Activated CD4-positive, alpha-beta T cell treated with anti-CD3 and anti-CD28 coated beads for 1 hour (primary cell): Measurements from ENCODE around the gene GGCX.
A peak's percentile ranks its signal among the peaks of the same experiment; 100 is the strongest.
"Not testable (repeated sequence)": the region's sequence is repeated elsewhere in the genome, so short reads cannot be mapped to it uniquely, and the experiment has no call there.

Experiments
- DNase-seq: peaks from one replicate; pipeline ENCODE4 v3.0.0-alpha.2; 2020

The GGCX gene

DNA sequence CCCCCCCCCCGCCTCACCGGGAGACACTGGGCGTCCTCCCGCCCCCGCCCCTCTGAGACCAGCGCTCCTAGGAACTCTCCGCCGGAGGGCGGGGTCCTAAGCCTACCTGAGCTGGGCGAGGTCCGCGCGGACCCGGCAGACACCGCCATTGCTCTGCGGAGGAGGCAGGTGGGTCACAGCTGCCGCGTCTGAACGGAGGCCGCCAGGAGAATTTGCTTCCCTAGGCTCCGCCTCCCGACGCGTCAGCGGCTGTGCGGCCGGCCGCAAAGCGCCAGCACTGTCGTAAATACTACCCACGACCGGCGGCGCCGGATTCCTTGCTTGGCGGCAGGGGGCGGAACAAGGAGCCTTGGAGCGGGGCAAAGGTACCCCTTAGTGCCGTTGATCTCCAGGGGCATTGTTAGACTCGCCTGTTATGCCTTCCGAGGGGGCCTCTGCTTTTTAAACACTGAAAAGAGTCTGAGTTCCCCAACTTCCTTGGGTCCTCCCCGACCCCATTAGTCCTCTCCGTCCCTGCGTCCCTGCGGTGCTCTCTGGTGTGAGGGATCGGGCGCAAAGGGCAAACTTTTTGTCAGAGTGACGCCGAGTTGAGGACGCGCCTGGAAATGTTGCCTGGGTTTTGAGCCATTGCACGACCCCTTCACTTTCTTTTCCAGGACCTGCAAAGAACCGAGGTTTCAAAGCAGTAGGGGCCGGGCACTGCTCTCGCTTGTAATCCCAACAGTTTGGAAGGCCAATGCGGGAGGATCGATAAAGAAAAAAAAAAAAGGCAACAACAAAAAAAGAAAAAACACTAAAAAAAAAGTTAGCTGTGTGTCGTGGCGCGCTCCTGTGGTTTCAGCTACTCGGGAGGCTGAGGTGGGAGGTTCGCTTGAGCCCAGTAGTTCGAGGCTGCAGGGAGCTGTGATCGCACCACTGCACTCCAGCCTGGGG lies at the start of gene GGCX:
GGCX (minus strand) TSS at position 214 of the 933 bp plus-strand sequence; CDS start at position 149, 65 bp downstream.
- DNase-seq = peak; percentile 92

DNA sequence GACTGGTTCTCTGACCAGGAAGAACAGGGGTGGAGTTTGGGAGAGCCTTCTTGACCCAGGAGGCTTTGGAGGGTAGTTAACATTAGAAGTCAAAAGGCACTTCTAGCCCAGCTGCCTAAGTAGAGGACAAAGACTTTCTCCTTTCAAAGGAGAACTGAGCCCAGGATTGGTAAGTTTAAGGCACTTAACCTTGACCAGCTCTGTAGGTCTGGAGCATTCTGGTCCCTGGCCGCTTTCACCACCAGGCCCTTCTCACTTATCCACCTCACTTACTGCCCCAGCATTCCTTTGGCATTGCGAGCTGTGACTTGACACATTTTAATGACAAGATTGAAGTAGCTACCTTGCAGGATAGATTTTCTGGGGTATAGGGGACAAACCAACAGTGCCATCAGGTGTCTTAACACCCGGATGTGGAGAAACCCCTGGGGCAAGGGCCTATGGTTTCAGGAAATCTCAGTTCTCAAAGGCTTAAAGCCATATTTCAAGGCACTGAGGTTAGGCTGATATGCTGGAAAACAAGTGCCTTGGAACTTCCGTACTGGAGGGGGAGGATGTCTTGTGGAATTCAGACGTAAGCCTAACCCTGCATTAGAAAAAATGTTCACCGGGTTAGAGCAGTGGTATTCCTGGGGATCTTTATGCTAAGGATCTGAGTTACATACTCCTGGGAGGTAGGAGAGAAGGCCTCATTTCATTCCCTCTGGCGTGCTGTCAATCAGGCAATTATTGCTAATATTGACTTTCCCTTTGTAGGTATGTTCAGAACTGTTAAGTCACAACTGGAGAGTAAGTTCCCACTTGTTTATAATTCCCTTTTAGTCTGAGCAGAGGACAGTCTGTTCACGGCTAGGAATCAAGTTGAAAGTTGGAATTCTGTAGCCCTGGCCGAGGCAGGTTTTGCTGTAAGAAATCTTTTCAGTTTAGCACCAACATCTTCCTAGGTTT lies 46.2 kb upstream of the GGCX start:
- DNase-seq = no peak

DNA sequence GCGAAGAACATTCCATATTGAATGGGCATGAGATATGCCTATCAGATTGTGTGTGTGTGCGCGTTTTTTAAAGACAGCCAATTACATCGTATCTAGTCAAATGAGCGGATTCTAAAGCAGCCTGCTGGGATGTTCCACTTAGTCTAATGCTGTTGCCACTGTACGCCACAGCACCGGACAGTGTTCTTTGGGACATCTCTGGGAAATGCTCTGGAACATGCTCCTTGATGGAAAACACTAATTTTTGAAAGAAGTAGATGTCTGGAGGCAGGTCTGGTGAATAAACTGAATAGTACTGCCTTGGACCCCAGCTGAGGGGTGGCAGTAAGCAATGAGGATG lies 44.8 kb upstream of the GGCX start:
- DNase-seq = no peak

DNA sequence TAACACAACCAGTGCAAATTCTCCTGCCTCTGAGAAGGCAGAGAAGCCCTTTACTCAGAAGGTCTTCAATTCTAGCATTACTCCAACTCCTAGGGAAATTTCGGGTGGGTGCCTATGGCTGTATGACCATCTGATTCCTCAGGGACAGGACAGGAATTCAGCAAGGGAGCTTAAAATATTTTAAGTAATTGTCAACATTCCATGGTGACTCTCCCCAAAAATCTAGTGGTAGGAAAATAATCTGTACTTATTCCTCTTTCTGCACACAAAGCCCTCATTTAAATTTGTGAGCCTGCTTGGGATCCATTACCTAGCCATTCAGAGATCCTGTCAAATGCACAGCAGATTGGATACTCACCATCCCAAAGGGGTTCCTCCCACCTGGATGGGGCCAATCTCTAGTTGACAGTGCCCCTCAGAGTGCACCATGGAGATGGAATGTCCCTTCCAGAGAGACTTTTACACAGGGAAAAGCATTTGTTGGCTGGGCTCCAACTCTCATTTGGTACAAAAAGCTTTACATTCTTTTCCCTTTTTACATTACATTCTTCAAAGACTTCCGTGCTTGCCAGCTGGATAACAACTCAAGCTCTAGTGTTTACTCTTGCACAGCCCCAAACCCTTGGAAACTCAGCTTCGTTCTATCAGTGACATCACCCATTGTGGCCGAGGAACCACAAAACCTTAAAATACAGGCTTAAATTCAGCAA lies 44.3 kb upstream of the GGCX start:
- no peak for DNase-seq

DNA sequence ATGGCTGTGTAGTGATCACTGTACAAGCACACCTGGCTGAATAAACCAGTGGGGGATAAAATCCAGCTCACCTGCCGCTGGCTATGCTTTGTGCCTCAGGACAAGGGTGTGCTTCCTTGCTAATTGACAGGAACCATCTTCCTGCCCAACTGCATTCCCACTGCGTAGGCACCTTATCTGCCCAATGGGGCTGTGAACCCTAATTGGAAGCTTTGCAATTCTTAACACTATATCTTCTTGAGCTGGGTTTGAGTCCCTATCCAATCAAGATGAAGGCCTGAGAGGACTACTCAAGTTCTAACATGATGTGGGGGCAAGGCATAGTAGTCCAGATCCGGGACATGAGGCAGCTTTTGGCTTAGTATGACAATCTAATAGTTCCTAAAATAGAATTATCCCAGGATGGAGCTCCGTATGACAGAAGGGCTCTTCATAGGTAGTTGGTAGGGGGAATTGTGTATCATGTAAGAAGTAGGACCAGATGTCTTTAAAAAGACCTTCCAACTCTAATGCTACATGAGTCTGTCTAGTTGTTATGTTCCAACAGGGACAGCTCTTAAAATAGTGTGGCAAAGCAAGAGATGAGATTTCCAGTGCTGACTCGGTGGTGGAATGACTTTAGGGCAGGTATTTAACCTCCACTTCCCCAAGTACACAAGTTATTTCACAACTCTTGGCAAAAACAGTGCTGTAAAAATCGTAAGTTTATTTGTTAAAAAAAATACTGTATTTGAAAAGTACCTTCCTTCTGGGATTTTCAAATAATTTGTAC lies 43.5 kb upstream of the GGCX start:
- DNase-seq = no peak

DNA sequence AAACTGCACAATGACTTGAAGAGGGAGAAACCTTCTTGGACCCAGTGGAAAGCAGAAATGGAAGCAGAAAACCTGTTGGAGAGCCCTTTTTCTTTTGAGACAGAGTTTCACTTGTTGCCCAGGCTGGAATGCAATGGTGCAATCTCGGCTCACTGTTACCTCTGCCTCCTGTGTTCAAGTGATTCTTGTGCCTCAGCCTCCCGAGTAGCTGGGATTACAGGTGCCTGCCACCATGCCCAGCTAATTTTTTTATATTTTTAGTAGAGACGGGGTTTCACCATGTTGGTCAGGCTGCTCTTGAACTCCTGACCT lies 42.8 kb upstream of the GGCX start:
- DNase-seq = not testable (repeated sequence)

DNA sequence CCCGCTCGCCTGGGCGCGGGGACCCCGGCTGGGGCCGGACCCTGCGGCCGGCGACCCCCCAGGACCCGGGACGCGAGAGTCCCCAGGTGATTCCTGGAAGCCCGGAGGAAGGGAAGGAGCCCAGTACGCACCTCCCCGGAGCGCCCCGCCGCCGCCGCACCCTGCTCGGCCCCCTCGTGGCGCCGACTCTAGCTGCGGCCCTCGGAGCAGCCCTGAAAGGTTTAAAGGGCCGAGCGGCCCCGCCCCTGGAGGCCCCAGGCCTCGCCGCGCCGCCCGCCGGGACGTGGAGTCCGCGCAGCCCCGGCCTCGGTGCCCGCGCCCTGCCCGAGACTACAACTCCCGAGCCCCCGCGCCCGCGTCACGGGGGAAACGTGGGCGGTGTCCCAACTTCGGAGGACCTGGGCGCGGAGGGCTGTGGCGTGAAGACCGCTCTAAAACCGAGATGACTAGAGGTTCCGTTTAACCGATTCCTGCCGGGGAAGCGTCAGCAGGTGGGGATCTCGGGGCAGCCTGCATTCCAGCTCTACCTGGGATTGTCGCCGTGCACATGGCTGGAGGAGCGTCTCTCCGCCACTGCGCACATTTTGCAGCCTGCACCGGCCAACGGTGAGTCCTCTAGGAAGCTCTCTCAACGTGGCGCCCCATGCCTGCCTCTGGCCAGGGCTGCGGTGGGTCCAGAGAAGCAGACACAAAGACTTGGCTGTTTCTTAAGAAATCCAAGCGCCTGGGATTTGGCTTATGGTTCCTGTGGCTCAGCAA lies 41.4 kb upstream of the GGCX start, which contains the start of gene TMEM150A:
TMEM150A (minus strand) TSS at position 223 of the 759 bp plus-strand sequence. CDS start 750 bp downstream, outside the sequence.
- peak; percentile 79 for DNase-seq

DNA sequence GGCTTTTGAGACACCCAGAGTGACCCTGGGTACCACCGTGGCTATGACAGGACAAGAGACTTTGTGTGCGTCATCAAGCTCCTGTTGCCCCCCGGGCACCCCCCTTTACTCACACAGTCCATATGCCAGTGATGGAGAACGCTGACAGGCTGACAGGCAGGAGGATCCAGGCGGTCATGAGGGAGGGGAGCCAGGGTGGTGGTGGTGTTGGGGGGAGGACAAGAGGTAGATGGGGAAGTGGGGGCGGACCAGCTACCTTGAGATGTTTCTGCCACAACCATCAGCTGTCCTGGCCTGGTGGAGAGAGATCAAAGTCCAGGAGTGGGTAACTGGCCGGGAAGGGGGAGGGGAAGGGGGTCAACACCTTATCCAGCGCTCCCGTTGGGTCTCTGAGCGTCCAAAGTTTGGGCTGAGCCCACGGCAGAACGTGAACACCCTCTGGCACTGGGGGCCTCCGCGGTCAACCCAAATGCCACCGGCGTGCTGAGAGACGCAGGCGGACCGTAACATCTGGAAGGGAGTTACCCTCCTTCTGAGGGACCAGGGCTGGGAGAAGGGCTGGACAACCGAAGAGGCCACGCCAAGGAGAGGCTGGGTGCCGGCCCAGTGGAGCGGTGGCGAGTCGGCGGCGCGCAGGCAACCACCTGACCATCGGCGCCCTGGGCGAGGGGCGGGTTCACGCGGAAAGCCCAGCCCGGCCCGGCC lies 40.6 kb upstream of the GGCX start:
- no peak for DNase-seq

DNA sequence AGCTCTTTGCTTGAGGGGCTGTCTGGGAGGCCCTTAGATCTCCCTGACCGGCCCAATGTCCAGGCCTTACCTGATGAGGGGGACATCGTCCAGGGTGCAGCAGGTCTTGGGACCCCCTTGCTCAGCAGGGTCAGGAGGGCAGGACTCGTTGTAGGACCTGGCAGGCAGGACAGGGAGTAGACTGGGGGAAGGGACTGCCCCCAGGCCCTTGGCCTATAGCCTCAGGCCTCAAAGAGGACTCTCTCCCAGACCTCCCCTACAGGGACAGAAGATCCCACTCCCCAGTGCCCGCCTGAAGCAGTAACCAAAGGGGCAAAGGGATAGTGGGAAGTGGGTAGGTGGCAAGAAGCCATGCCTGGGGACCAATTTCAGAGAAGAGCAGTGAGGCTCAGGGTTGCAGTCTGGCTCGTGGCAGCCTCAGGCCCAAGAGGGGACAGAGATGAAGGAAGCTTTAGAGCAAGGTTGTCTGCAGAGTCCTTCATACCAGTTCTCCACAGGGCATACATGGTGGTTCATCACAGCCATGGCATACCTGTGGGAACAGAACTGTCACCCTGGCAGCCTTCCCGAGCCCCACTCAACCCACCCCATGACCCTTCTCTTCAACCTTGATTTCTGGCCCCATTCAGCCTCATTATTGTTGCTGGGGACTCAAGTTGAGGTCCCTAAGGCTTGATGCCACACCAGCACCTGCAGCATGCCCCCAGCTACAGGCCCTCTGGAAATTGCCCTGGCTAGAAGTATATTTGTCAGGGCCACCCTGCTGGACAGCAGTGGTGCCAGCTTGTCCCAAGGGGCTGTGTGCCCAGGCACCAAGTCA lies 39.9 kb upstream of the GGCX start:
- no peak for DNase-seq

DNA sequence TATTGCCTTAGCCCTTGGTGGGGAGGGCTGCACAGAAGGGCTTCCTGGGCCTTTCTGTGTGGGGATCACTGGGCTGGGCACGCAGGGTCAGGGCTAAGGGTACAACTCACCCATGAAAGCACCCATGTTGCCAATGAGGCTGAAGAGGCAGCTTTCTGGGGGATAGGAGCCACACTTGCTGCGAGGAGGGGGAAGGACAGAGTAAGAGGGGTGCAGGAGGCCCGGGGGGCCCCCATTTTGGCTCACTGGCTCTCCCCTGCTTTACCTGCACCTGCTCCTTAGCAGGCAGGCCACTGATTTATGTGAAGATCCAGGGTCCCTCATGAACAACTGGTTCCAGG lies 38.9 kb upstream of the GGCX start:
- no peak for DNase-seq

DNA sequence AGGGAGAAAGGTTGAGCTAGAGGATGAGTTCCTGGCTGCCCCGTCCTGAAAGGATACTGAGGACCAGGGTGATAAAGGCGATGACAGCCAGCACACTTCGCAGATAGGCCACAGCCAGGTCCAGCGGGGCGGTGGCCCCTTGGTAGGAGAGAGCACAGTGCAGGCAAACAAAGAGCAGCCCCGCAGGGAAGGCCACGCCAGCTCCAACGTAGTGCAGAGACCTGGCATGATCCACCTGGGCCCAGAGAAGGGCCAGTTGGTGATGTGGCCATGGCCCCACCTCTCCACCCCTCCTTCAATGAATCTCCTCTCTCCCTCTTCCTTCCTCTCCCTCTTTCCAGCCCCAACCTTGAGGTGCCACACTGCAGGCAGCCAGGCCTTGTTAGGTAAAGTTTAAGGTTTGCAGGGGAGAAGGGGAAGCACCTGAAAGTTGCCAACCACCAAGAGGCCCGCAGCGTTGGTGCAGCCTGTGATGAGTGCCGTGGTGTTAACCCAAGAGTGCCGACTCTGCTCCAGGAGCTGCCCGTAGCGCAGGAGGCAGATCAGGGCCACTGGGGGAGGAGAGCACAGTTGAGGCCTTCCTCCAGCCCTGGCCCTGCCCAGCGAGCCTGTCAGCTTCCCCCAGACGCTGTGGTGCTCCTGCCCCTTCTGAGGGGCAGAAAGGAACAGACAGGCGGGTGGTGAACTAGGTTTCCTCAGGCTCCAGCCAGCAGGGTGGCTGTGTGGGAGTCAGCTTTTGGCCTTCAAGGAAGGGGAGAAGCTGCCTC lies 38.4 kb upstream of the GGCX start:
- no peak for DNase-seq

DNA sequence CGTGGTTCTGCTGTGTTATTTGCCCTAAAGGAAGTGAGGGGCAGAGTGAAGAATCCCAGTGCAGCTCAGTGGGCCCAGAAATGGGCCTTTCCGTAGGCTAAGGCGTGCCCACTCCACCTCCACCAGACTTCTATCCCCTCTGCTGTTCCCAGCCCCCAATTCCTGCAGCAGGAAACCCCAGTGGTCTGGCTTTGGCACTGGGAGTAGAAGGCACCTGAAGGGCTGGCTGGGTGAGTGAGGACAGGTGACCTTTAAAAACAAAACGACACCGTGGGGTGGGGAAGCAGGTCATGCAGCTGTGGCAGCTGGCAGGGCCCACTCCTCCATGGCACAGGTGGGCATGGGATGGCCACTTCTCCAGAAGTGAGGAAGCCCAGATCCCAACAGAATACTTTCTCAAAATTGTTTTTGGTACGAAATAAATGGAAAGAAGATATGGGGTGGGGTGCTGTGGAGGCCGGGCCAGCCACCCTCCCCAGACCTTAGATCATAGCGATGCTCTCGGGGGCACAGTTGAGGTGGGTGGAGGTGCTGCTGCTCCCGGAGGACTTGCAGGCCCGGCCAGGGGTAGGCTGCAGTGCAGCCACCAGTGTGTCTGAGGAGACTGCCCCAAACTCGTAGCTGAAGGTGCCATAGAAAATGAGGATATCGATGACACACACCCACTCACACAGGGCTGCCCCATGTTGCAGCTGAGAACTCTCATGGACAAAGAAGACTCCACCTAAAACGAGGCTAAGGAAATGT lies 37.5 kb upstream of the GGCX start:
- DNase-seq = no peak

DNA sequence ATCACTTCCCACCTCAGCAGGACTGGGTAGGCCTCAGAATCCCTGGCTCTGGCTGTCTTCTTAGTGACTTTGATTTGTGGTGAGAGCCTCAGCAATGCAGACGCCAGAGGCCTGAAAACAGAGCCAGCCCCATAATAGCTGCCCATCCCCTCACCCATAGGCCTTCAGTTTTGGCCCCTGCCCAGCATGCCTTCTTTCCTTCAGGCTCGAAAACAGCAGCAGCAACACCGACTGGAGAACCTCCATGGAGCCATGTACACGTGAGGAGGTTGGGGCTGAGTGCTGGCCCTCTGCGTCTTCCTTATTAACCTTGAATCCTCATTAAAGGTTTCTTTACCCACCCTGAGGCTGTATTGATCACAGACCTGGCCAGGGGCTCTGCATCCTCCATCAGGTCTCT lies 35.9 kb upstream of the GGCX start:
- no peak for DNase-seq

DNA sequence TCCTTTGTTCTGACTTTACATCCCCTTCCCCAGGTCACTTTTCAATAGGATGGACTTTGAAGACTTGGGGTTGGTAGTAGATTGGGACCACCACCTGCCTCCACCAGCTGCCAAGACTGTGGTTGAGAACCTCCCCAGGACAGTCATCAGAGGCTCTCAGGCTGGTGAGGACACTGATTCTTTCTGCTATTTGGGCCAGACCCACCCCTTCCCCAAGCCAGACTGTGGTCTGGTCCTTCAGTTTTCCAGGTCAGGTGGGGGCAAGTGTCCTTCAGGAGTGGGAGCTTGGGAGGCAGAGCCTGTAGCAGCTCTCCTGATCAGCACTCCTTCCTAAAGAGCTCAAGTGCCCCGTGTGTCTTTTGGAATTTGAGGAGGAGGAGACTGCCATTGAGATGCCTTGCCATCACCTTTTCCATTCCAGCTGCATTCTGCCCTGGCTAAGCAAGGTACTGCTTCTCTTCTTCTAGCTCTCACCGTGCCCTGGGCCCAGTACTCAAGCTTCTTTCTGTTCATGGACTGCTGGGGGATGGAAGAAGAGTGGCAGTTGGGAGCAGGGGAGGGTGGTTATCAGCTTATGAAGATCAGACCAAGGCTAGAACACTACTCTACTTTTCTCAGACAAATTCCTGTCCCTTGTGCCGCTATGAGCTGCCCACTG lies 35.3 kb upstream of the GGCX start:
- DNase-seq = no peak

DNA sequence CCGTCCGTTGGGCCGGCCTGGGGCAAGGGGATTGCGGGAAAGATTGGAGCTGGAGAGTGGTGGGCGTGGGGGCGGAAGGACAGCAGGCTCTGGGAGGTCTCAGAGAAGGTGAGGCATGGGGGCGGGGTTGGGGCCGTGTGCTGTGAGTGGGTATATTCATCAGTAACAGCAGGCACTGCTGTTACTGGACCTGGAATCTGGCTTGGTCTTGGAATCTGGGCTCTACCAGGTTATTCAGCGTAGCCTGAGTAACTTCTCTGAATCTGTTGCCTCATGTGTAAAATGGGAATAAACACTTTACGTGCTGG lies 34.7 kb upstream of the GGCX start:
- no peak for DNase-seq

DNA sequence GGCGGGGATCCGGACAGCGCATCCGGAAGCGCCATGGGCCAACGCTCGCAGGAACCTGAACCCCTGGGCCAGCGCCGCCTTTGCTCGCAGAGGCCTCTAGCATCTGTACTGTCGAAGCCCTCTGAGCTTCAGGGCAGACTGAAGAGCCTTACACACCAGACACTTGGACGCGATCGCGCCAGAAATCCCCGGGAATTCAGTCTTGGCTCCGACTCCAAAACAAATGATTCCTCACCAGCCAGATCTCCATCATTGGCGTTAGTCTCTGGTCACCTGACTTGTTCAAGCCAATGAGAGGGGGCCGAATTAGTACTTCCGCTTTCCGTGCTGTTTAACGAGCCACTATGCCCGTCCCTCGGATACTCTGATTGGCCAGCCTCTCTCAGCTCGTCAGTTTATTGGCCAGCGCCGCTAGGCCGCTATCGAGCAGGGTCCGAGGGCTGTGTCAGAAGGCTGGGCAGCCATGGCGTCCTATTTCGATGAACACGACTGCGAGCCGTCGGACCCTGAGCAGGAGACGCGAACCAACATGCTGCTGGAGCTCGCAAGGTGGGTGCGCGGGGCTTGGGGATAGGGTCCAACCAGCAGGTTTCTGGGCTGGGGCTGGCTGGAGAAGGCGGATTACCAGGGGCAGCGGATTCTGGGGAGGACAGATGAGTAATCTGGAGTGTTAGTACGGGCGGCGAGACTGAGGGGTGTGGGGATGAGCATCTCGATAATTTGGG lies 34.2 kb upstream of the GGCX start, which contains the start of gene RNF181:
RNF181 (plus strand) TSS at position 445 of the 725 bp plus-strand sequence; CDS start at position 464, 19 bp downstream.
- DNase-seq = peak; percentile 81

DNA sequence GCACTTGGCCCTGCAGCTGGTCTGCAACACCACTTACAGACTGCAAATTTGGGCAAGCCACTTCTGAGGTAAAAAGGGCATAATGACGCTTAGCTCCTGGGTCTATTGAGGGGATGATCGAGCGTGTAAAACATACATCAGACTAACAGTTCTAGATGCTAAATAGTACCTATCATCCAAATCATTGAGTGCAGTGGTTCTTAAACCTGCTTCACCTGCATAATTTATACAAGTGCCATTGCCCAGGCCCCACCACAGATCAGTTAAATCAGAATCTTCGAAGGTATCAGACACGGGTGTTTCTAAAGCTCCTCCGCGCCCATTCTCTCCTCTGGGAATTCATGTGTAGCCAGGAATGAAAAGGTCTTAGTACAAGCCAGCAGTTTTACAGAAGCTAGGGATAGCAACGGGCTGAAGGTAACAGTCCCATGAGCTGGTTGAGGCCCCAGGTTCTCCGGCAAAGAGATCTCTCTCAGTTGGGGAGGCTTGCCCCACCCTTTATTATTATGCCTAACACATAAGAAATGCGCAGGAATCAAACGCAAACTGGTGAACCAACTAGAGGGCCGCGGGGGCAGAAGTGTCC lies 33.5 kb upstream of the GGCX start:
- no peak for DNase-seq
